Measurements from ENCODE around the gene ARMC2. TPM values are rescaled to one million over a fixed set of nuclear protein-coding genes. Genes with fewer than 3 reads are reported as not detected.
"Not testable (repeated sequence)": the region's sequence is repeated elsewhere in the genome, so short reads cannot be mapped to it uniquely, and the experiment has no call there.

The ARMC2 gene
- polyA plus RNA-seq, 1 donor = 5.8 TPM

- DNase-seq = no peak
Measured at GRCh38 chr6:108872575-108872974, 24.4 kb downstream of the ARMC2 start.

- DNase-seq = no peak
Measured at GRCh38 chr6:108873251-108873650, 25.0 kb downstream of the ARMC2 start.

- DNase-seq = no peak
Measured at GRCh38 chr6:108873971-108874370, 25.7 kb downstream of the ARMC2 start.

GRCh38 chr6:108874470-108875160, 26.4 kb downstream of the ARMC2 start:
- DNase-seq = no peak

- no peak for DNase-seq
Measured at GRCh38 chr6:108875161-108875555, 26.9 kb downstream of the ARMC2 start.

GRCh38 chr6:108877046-108877751, 29.0 kb downstream of the ARMC2 start:
- DNase-seq = peak; percentile 79

GRCh38 chr6:108878942-108879341, 30.7 kb downstream of the ARMC2 start:
- DNase-seq = no peak

- DNase-seq = no peak
Measured at GRCh38 chr6:108883172-108883571, 35.0 kb downstream of the ARMC2 start.

- no peak for DNase-seq
Measured at GRCh38 chr6:108884211-108885059, 36.2 kb downstream of the ARMC2 start.

GRCh38 chr6:108888052-108888451, 39.8 kb downstream of the ARMC2 start:
- no peak for DNase-seq

- no peak for DNase-seq
Measured at GRCh38 chr6:108888745-108889144, 40.5 kb downstream of the ARMC2 start.

GRCh38 chr6:108890898-108891297, 42.7 kb downstream of the ARMC2 start:
- DNase-seq = not testable (repeated sequence)

- no peak for DNase-seq
Measured at GRCh38 chr6:108895571-108895970, 47.3 kb downstream of the ARMC2 start.

- no peak for DNase-seq
Measured at GRCh38 chr6:108896111-108896661, 48.0 kb downstream of the ARMC2 start.

GRCh38 chr6:108897371-108897770, 49.1 kb downstream of the ARMC2 start:
- no peak for DNase-seq

- DNase-seq = no peak
Measured at GRCh38 chr6:108902382-108902792, 54.2 kb downstream of the ARMC2 start.

- DNase-seq = no peak
Measured at GRCh38 chr6:108903796-108904195, 55.6 kb downstream of the ARMC2 start.

GRCh38 chr6:108904741-108905140, 56.5 kb downstream of the ARMC2 start:
- no peak for DNase-seq

- DNase-seq = no peak
Measured at GRCh38 chr6:108914235-108915022, 66.2 kb downstream of the ARMC2 start.

- DNase-seq = no peak
Measured at GRCh38 chr6:108915258-108915657, 67.0 kb downstream of the ARMC2 start.

- no peak for DNase-seq
Measured at GRCh38 chr6:108916026-108916686, 67.9 kb downstream of the ARMC2 start.

GRCh38 chr6:108920751-108921150, 72.5 kb downstream of the ARMC2 start:
- no peak for DNase-seq

All from hindlimb muscle (tissue), 1 donor.